ENCODE measurements around the gene CERS5.

The CERS5 gene, protein sequence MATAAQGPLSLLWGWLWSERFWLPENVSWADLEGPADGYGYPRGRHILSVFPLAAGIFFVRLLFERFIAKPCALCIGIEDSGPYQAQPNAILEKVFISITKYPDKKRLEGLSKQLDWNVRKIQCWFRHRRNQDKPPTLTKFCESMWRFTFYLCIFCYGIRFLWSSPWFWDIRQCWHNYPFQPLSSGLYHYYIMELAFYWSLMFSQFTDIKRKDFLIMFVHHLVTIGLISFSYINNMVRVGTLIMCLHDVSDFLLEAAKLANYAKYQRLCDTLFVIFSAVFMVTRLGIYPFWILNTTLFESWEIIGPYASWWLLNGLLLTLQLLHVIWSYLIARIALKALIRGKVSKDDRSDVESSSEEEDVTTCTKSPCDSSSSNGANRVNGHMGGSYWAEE

GRCh38 chr12:50167049-50167828 lies at the start of gene CERS5:
TSS of gene CERS5 (minus strand) at chr12:50167369. CDS start at chr12:50167297, 72 bp downstream.
- DNase-seq = peak; percentile 99

- DNase-seq = no peak
These were observed 47.9 kb upstream of the CERS5 start for GRCh38 chr12:50215033-50215432.

DNA sequence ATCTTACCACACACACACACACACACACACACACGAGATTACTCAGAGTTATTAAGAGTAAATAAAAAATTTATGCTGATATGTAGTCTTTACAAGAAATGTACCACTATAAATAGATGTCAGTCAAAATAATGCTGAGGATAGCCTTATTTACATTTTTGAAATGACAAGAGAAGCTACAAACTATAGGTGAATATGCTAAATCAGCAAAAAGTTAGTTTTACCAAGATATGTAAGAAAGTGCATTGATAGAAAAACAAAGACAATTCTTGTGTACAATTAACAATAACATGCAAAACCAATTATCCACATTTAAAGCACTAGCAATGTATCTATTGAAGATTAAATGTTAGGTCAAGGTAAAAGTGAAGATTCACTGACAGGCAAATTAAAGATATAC lies 46.8 kb upstream of the CERS5 start:
- no peak for DNase-seq

GRCh38 chr12:50213439-50213838 lies 46.3 kb upstream of the CERS5 start:
- no peak for DNase-seq

GRCh38 chr12:50212071-50212467 lies 44.9 kb upstream of the CERS5 start:
- DNase-seq = no peak

DNA sequence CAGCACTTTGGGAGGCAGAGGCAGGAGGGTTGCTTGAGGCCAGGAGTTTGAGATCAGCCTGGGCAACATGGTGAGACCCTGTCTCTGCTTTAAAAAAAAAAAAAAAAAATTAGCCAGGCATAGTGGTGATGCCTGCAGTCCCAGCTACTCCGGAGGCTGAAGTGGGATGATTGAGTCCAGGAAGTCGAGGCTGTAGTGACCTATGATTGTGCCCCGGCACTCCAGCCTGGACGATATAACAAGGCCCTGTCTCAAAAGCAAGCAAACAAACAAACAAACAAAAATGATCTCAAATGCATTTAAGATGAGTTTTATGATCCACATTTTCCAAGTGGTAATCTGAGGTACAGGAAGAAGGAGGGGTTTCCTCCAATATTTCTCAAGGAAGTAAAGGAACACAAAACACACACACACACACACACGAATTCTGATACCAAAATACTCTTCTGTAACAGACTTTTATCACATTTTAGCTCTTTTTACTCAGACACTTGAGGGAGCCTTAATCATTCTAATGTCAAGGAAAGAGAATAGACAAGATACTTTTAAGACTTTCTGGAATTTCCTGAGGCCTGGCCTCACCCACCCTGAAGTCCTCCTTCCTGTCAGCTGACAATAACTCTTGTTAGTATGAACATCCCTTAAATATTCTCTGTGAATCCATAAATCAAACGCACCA lies 44.4 kb upstream of the CERS5 start:
- DNase-seq = no peak

GRCh38 chr12:50207424-50207823 lies 40.3 kb upstream of the CERS5 start:
- no peak for DNase-seq

DNA sequence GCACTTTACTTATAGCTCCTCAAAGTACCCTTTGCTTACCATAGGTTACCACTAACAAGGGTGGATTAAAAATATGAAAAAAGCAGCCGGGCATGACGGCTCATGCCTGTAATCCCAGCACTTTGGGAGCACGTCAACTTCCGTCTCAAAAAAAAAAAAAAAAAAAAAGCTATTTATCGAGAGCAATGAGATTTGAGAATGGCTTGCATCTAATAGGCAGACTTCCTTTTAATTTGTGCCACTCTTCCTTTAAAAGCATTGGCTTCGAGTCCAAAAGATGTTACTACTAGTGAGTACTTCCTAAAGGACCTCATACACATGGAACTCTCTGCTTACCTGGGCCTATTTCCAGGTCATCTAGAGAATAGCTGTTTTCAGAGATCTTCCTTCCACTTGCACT lies 38.5 kb upstream of the CERS5 start:
- DNase-seq = no peak

GRCh38 chr12:50203691-50204090 lies 36.5 kb upstream of the CERS5 start:
- no peak for DNase-seq

- no peak for DNase-seq
These were observed 34.9 kb upstream of the CERS5 start for GRCh38 chr12:50201987-50202521.

DNA sequence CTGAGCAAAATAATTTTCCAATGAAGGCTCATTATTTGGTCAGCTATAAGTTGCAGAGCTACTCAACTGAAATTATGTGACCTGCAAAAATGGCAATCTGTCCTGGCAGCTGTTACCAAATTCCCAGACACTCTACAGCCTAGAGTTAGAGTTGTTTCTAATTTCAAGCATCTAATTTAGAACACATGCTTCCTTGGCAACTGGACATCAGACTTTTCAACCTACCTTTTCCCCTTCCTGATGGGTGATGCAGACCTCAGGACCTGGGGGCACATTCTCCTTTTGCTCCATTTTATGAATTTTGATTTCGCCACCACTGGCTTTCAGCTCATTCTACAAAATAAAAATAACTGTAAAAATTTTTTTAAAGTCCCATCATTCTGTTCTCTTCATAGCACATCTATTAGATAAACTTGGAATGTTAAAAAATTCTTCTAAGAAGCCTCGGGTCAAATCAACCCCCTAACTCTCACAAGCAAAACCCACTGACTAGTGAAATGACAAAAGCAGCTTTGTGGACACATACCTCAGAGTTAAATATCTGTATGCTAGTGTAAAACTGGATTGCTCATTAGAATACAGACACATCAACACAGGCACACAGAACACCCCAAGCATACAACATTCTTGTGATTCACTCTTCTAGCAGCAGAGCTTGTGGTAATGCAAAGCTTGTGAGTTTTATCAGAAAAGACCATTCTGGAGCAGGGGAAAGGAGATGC lies 33.5 kb upstream of the CERS5 start:
- no peak for DNase-seq

GRCh38 chr12:50198829-50199228 lies 31.7 kb upstream of the CERS5 start:
- no peak for DNase-seq

DNA sequence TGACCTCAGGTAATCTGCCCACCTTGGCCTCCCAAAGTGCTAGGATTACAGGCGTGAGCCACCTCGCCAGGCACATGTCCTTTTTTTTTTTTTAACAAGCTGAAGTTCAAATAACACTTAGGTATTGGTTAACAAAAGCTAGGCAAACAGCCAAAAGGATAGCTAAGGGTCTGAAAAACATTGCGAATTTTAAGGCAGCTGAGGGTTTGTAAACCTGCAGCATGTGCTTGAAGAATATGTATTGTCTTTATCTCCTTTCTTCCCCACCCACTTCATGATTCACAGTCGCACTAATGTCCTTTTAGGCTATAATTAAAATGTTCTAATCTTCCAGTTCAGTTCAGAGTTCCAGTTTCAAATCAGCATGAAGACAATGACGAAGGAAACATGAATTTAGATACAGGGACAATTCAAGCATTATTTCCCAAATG lies 30.1 kb upstream of the CERS5 start:
- no peak for DNase-seq

- no peak for DNase-seq
These were observed 29.4 kb upstream of the CERS5 start for GRCh38 chr12:50196537-50196936.

GRCh38 chr12:50195832-50196231 lies 28.7 kb upstream of the CERS5 start:
- DNase-seq = no peak

DNA sequence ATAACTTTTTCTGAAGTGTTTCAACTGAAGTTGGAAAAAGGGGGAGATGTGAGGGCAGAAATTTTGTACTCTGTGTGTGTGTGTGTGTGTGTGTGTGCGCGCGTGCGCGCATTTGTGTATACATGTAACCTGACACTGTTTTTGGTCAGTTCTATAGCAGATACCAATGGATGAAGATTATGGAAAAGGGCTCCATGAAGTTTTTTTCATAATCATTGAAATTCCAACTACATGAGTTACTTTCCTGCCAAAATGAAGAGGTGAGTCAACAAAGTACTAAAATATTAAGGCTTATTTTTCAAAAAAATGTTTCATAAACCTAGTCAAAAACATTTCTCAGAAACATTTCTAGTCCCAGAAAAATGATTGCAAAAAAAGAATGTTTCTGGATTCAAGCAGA lies 25.7 kb upstream of the CERS5 start:
- no peak for DNase-seq

DNA sequence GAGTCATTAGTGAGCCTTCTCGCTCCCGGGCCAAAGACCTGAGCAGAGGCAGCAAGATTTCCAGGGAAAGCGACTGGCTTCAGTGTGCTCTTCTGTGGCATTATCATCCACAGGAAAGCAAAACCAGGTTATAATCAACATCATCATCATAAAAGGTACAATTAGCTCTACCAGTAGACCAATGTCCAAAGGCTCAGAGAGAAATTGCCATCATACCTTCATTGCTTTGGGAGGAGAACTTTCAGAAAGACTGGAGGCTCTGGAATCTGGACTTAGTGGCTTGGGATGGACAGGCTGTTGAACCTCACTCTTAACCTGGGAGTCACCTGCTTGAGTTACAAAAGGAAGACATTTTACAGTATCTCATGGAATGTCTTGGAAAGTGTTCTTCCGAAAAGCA lies 25.1 kb upstream of the CERS5 start:
- DNase-seq = no peak

- no peak for DNase-seq
These were observed 23.7 kb upstream of the CERS5 start for GRCh38 chr12:50190859-50191258.

- peak; percentile 61 for DNase-seq
These were observed 21.9 kb upstream of the CERS5 start for GRCh38 chr12:50188875-50189575.

GRCh38 chr12:50188241-50188781 lies 21.1 kb upstream of the CERS5 start:
- no peak for DNase-seq

DNA sequence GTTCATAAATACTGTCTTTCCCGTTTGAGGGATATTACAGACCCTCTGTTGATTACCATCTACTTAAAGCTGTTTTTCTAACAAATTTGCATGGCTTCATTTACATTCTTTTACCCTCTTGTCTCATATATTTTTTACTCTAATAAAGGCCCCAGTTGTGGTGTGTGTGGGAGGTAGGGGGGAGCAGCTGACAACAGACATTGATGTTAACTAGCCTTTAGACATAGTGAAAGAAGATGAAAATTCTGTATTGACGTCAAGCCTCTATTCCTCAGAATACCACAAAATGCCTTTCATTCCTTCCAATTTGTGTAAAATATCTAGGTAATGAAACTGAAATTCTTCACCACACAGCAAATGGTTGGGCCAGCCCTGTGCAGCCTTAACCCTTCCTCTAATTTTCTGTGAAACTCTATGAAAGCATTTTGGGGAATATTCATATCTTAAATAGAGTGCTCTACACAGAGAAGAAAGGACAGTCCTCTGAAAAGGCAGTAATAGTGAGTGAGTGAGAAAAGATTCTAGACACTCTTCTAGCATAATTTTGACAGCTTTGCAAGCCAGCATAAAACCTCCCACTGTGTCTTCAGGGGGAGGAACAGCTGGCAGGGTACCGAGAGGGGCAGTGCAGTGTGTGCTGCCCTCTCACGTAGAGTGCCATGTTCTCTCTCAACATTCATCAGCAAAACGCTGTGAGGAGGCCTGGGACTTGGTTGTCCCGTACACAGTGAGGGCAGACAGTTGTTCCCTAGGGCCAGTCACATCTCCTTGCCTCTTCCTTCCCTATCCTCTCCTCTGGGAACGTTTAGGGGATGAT lies 20.1 kb upstream of the CERS5 start:
- DNase-seq = peak; percentile 74
